ENCODE data around the gene ZNF710. TPM values are rescaled to one million over a fixed set of nuclear protein-coding genes. Genes with fewer than 3 reads are reported as not detected.
A peak's percentile ranks its signal among the peaks of the same experiment; 100 is the strongest.

Gene ZNF710
- total RNA-seq, 2 experiments from 2014 or later, result 14.1 to 16.6 TPM

DNA sequence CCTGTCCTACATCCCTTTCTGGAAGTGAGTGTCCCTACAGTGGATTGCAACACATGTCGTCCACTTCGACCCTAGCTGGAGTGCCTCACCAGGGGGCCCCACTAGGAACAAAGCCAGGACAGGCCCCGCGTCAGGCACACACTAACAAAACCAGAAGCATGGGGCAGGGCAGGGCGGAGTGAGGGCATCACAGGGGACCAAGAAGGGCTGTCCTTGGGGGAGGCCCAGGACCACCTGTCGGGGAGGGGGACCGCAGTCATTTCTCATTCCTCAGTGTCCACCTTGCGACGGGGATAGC lies 79.3 kb downstream of the ZNF710 start:
- H3K27ac Mint-ChIP-seq, result no peak overlapping the region
- CTCF ChIA-PET, result interaction anchor here (1.0 to 2.0 kb wide), 2 partner anchors 19 to 330 kb away, joined by 3 to 5 read pairs; partner anchors contain the start of gene MESP1
- H3K36me3 Mint-ChIP-seq, result peaks cover 19% of the 10 kb centered on the region
- H3K27me3 Mint-ChIP-seq, result no peaks in the 10 kb centered on the region
- H3K9me3 Mint-ChIP-seq (ENCODE audit: low read depth), result no peaks in the 10 kb centered on the region
- no peak overlapping the region for H3K4me3 Mint-ChIP-seq
- no peak for DNase-seq
- H3K4me1 Mint-ChIP-seq, result peaks cover 5% of the 10 kb centered on the region
- no peak for ATAC-seq

DNA sequence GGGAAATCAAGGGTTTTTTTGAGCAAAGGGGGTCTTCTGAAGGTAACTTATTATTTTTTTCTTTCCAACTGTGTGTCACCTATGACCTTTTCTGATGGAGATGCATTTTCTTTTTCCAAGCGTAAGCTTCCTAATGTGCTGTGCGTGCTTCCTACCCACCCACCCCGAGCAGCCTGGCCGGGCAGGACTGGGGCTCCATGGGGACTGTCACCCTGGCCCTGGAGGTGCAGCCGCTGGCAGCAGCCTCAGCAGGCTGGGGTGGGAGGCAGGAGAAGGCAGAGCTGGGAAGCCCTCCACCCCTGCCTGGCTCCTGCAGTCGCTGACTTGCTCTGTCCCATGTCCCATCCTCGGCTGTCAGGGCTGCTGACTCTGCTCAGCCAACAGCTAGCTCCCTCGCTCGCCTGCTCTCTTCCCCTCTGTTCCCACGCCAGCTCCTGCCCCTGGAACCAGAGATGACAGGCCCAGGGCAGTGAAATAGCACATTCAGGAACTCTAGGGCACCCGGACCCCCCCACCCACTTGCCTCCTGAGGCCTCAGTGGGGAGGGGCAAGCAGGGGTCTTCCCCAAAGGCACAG lies 79.8 kb downstream of the ZNF710 start:
- H3K9me3 Mint-ChIP-seq (ENCODE audit: low read depth), result no peaks in the 10 kb centered on the region
- H3K27ac Mint-ChIP-seq, result no peak overlapping the region
- CTCF ChIA-PET, result interaction anchor here (2.0 kb wide), 1 partner anchor 18 kb away, joined by 5 read pairs; no protein-coding TSS in a partner anchor
- H3K4me1 Mint-ChIP-seq, result peaks cover 3% of the 10 kb centered on the region
- no peak overlapping the region for H3K4me3 Mint-ChIP-seq
- no peak for DNase-seq
- no peaks in the 10 kb centered on the region for H3K27me3 Mint-ChIP-seq
- ATAC-seq, result no peak
- H3K36me3 Mint-ChIP-seq, result peaks cover 22% of the 10 kb centered on the region

DNA sequence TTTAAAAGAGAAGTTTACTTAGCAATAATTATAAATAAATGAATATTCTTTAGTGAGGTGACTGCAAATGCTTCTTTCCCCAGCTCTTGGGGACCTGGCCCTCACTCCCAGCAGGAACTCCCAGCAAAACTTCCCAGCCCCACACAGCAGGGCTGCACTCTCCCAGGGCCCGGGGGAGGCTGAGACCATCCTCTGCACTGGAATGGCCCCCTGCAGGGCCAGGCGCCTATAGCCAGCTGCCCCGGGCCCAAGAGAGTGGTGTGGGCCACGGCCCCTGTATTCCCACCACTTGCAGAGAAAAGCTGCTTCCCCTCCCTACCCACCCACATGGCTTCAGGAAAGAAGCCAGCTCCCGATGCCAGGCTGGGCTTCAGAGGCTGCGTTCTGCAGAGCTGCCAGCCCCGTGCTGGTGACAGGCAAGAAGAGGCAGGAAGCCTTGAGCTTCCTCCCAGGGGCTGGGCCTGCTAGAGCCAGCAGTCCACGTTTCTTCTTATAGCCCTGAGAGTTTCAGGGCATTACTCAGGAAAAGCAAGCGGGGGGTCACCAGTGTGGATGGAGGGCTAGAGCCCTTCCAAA lies 81.1 kb downstream of the ZNF710 start:
- no peaks in the 10 kb centered on the region for H3K27me3 Mint-ChIP-seq
- ATAC-seq (no peak), DNase-seq (no peak)
- H3K4me3 Mint-ChIP-seq, result no peak overlapping the region
- H3K4me1 Mint-ChIP-seq, result peaks cover 6% of the 10 kb centered on the region
- no peaks in the 10 kb centered on the region for H3K9me3 Mint-ChIP-seq (ENCODE audit: low read depth)
- no peak overlapping the region for H3K27ac Mint-ChIP-seq
- peaks cover 28% of the 10 kb centered on the region for H3K36me3 Mint-ChIP-seq
- CTCF ChIA-PET, result interaction anchor here (0.6 to 1.2 kb wide), 2 partner anchors 240 to 321 kb away, joined by 3 to 4 read pairs; no protein-coding TSS in a partner anchor

DNA sequence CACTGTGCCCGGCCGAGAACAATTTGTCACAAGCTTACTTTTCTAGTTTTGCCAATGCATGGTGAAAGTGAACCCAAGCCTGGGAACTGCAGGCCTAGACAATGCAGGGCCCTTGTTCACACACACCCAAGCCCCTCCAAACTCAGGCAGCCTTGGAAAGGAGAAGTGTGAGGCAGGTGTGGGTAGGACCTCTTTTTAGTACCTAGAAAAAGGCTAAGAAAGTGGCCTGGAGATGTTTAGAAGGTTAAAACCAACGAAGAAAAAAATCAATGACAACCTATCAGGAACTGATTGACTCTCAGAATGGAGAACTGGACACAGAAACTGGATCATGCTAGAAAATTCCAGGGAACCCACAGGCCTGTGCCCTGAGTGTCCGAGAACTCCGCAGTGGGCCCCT lies 82.3 kb downstream of the ZNF710 start:
- H3K27me3 Mint-ChIP-seq, result no peaks in the 10 kb centered on the region
- ATAC-seq (no peak), DNase-seq (no peak)
- no peak overlapping the region for H3K27ac Mint-ChIP-seq
- no peaks in the 10 kb centered on the region for H3K9me3 Mint-ChIP-seq (ENCODE audit: low read depth)
- CTCF ChIA-PET, result interaction anchor here (1.2 to 1.9 kb wide), 2 partner anchors 13 to 322 kb away, joined by 3 to 5 read pairs; no protein-coding TSS in a partner anchor
- peaks cover 12% of the 10 kb centered on the region for H3K4me1 Mint-ChIP-seq
- H3K36me3 Mint-ChIP-seq, result peaks cover 39% of the 10 kb centered on the region
- no peak overlapping the region for H3K4me3 Mint-ChIP-seq

DNA sequence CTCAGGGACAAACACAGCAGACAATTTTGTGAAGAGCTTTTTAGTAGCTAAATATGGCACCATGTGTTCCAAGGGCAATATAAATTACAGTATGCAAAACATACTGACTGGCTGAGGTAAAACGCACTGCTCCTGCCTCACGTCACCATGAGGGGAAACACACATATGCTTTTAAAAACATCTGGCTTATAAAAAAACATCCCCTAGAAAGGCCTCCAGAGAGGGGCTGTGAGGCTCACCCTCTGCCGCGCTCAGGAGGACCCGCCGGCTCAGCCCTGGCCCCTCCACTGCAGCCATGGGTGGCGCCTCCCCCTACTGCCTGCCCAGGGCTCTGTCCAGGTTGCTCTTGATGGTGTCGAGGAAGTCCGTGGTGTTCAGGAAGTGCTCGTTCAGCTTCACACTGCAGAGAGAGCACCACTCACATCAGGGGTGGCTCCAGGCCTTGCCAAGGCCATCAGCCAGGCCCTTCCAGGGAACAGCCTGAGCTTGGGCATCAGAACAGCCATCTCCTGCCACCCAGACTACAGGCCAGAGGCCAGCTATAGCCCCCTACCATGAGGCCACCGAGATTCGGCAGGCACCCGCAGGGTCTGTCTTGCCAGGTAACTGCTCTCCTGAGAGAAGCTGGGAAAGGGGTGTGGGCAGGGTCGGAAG lies 83.0 kb downstream of the ZNF710 start:
- Mint-ChIP-seq H3K27ac (no peak overlapping the region), H3K27me3 (no peaks in the 10 kb centered on the region), H3K9me3 (ENCODE audit: low read depth) (no peaks in the 10 kb centered on the region), H3K4me1 (peaks cover 14% of the 10 kb centered on the region), H3K36me3 (peaks cover 43% of the 10 kb centered on the region), H3K4me3 (no peak overlapping the region)
- CTCF ChIA-PET, result interaction anchor here (1.1 to 1.9 kb wide), 2 partner anchors 14 to 186 kb away, joined by 4 to 5 read pairs; no protein-coding TSS in a partner anchor
- no peak for ATAC-seq
- DNase-seq, result no peak

DNA sequence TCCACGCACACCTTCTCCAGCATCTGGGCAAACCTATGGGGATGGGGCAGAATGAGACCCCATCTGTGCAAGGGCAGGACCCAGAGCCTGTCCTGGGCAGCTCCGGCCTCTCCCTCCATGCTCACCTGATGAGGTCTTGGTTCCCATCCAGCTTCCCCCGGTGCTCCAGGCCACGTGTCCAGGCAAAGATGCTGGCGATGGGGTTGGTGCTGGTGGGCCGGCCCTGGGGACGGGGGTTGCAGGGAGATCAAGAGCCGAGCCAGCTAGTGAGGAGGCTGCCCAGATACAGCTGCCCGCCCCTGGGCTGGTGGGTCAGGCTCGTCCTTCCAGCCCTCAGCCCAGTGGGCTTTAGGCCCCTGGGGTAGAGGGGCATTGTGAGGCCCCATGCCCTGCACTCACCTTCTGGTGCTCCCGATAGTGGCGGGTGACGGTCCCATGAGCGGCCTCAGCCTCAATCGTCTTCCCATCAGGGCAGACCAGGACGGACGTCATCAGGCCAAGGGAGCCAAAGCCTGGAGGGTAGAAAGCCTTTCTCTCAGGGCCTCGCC lies 83.8 kb downstream of the ZNF710 start:
- ATAC-seq, result no peak
- H3K9me3 Mint-ChIP-seq (ENCODE audit: low read depth), result no peaks in the 10 kb centered on the region
- no peak for DNase-seq
- no peaks in the 10 kb centered on the region for H3K27me3 Mint-ChIP-seq
- peaks cover 50% of the 10 kb centered on the region for H3K36me3 Mint-ChIP-seq
- no peak overlapping the region for H3K27ac Mint-ChIP-seq
- no peak overlapping the region for H3K4me3 Mint-ChIP-seq
- peaks cover 14% of the 10 kb centered on the region for H3K4me1 Mint-ChIP-seq
- CTCF ChIA-PET, result interaction anchor here (1.1 to 3.3 kb wide), 2 partner anchors 15 to 187 kb away, joined by 4 to 19 read pairs; no protein-coding TSS in a partner anchor

DNA sequence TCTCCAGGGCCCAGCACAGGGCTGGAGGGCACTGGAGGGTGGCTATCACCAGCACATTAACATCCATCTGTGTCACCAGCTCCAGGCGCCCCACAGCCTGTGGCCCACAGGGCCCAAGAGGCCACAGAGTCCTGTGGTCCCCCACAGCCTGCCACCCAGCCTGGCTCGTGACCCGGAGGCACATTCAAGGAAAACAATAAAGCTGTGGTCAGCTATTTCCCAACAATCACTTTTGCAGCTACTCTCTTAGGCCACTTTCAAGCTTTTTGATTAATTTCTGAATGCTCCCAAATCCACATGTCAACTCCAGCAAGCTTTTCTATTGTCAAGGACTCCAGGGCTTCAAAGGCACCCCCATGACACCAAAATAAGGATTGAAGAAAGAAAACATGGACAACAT lies 84.4 kb downstream of the ZNF710 start:
- Mint-ChIP-seq H3K4me1 (peaks cover 14% of the 10 kb centered on the region), H3K4me3 (no peak overlapping the region), H3K27ac (no peak overlapping the region), H3K36me3 (peaks cover 53% of the 10 kb centered on the region), H3K9me3 (ENCODE audit: low read depth) (no peaks in the 10 kb centered on the region), H3K27me3 (no peaks in the 10 kb centered on the region)
- CTCF ChIA-PET, result interaction anchor here (1.3 to 3.3 kb wide), 6 partner anchors 14 to 325 kb away, joined by 4 to 19 read pairs (median 8); partner anchors contain the start of gene IDH2
- no peak for ATAC-seq
- no peak for DNase-seq

DNA sequence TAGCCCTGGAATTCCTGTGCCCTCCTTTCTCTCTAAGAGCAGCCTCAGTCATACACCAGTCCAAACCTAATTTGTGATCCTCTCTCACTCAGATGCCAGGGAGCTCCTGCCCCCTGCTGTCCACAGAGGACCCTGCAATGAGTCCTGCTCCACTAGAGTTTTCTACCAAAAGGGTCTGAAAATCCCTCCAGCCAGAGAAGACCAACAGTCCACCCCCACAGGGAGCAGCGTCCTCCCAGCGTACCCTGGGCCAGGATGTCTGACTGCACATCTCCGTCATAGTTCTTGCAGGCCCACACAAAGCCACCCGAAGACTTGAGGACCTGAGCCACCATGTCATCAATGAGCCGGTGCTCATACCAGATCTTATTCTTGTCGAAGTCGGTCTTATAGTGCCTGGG lies 85.7 kb downstream of the ZNF710 start:
- Mint-ChIP-seq H3K4me1 (peaks cover 14% of the 10 kb centered on the region), H3K9me3 (ENCODE audit: low read depth) (no peaks in the 10 kb centered on the region), H3K4me3 (no peak overlapping the region), H3K27me3 (no peaks in the 10 kb centered on the region), H3K27ac (no peak overlapping the region), H3K36me3 (peaks cover 59% of the 10 kb centered on the region)
- CTCF ChIA-PET, result interaction anchor here (0.6 to 3.3 kb wide), 17 partner anchors 8 to 326 kb away, joined by 3 to 19 read pairs (median 5); partner anchors contain the start of genes AP3S2 and IDH2
- peak; percentile 71 for ATAC-seq
- DNase-seq, result peak; percentile 69

DNA sequence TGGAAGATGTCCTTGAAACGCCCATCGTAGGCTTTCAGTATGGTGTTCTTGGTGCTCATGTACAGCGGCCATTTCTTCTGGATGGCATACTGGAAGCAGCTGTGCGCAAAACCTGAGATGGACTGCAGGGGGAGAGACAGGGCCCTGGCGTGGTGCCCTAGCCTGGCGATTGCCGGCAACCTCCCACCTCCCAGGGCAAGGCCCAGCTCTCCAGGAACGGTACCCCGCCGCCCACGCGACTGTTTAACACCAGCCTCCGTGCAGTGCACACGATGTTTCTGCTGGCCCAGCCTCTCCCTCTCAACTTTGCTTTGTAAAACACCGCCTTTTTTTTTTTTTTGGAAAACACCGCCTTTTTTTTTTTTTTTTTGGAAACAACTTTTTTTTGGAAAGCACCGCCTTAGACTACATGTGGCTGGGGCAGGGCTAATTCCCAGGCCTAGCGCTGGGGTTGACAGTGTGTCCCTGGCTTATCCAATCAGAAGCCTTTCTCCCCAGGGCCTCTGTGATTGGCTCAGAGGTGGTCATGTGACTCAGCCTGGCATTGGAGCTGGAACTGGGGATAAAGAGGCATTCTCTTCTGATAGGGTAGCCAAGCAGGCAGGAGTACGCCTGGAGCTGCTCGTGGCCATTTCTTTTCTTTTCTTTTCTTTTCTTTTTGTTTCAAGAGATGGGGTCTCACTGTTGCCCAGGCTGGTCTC lies 86.5 kb downstream of the ZNF710 start:
- Mint-ChIP-seq H3K27me3 (no peaks in the 10 kb centered on the region), H3K36me3 (peaks cover 57% of the 10 kb centered on the region), H3K9me3 (ENCODE audit: low read depth) (no peaks in the 10 kb centered on the region), H3K4me3 (no peak overlapping the region), H3K27ac (no peak overlapping the region), H3K4me1 (peaks cover 14% of the 10 kb centered on the region)
- CTCF ChIA-PET, result interaction anchor here (0.7 to 3.3 kb wide), 19 partner anchors 9 to 591 kb away, joined by 3 to 19 read pairs (median 5); partner anchors contain the start of genes AP3S2 and IDH2
- ATAC-seq (peak; percentile 37), DNase-seq (peak; percentile 54)

DNA sequence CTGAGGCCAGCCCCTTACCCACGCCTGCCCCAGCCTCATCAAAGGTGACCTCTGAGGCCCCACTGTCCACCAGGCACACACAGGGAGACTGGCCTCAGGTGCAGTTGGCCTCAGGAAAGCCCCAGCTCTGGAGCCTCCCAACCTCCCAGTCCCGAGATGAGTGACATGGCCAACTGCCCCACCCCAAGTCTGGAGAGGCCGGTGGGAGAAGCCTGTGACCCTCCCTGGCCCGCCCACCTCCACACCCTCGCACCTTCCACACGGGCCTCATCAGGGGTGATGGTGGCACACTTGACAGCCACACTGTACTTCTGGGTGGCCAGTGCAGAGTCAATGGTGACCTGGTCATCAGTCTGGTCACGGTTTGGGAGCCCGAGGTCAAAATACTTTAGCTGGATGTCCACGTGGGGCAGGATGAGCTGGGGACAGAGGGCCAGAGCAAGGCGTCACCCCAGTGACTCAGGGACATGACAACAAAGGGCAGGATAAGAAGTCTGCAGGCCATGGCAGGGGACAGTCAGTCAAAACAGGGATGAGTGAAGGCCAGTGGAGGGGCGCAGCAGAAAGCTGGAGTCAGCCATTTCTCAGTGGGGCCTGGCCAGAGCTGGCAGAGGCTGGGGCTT lies 89.2 kb downstream of the ZNF710 start:
- Mint-ChIP-seq H3K36me3 (peaks cover 62% of the 10 kb centered on the region), H3K27me3 (no peaks in the 10 kb centered on the region), H3K27ac (no peak overlapping the region), H3K9me3 (ENCODE audit: low read depth) (no peaks in the 10 kb centered on the region), H3K4me3 (no peak overlapping the region), H3K4me1 (peaks cover 30% of the 10 kb centered on the region)
- ATAC-seq (no peak), DNase-seq (no peak)
- CTCF ChIA-PET, result no interaction called here

DNA sequence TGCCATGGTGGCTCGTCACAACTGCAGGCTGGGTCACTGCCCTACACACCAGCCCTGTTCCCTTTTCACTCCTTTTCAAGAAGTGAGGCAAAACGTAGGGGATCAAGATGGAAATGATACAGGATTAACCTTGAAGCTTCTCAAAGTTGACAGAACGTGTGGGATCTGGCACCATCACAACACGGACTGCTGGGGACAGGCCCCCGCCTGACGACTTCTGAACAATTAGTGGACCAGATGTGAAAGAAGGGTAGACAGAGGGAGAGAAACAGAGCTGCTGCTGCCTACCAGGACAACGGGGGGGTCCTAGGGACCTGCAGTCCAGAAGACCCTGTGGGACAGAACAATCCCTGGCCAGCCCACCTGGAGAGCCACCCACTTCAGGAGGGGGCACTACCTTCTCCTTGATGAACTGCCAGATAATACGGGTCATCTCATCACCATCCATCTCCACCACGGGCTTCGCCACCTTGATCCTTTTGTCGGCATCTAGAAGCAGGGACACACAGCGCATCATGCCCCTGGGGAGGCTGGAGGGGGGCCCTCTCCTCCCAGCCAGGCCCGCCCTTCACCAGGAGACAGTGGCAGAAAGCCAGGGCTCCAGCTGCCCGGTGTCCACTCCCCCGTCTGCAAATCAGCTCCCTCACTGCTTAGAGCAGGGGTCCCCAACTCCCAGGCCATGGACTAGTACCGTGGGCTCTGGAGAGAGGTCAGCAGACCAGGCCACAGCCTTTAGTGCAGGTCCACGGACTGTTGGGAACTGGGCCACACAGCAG lies 90.2 kb downstream of the ZNF710 start:
- Mint-ChIP-seq H3K27me3 (no peaks in the 10 kb centered on the region), H3K4me1 (peaks cover 39% of the 10 kb centered on the region), H3K9me3 (ENCODE audit: low read depth) (no peaks in the 10 kb centered on the region), H3K36me3 (peaks cover 63% of the 10 kb centered on the region), H3K27ac (no peak overlapping the region), H3K4me3 (no peak overlapping the region)
- CTCF ChIA-PET, result interaction anchor here (1.1 to 1.5 kb wide), 2 partner anchors 216 to 331 kb away, joined by 3 to 4 read pairs; no protein-coding TSS in a partner anchor
- ATAC-seq, result no peak
- DNase-seq, result no peak

DNA sequence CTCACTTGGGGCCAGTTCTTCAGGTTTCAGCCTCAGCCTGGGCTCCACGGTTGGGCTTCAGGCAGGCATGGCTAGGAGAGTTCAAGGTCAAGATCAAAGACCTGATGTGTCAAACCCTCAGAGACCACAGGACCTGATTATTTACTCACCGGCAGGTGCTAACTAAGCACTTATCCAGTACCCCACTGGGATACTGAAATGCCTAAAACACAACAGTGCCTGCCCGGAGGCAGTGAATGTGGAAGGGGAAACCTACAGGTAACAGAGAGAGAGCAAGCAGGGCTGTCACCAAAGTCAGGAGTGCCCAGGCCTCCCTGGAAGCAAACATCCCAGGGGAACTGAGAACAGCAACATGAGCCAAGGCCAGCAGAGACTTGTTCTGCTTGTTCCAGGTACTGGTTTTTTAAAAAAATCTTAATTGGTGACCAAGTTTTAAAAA lies 94.4 kb downstream of the ZNF710 start:
- DNase-seq (peak; percentile 61), ATAC-seq (no peak)
- Mint-ChIP-seq H3K9me3 (ENCODE audit: low read depth) (no peaks in the 10 kb centered on the region), H3K4me1 (peaks cover 65% of the 10 kb centered on the region), H3K4me3 (peak overlapping the region; percentile 38), H3K36me3 (peaks cover 40% of the 10 kb centered on the region), H3K27ac (peak overlapping the region; percentile 58), H3K27me3 (no peaks in the 10 kb centered on the region)
- CTCF ChIA-PET, result interaction anchor here (1.8 kb wide), 1 partner anchor 47 kb away, joined by 5 read pairs; no protein-coding TSS in a partner anchor

Measured in activated CD8-positive, alpha-beta memory T cell treated with anti-CD3 and anti-CD28 coated beads, Interleukin-2, amount 10 ng/mL, durations not matched to agents 7 days and 5 days (primary cell).